Peyer's patch (tissue), 4 donors: ENCODE results near the gene SPATA33.

ENCODE experiments used
- POLR2A ChIP-seq, 2 donors: fragments of 450-650 bp; IDR thresholded peaks; one replicate each; pipeline ENCODE4 v1.5.1; 2017; ENCODE audit warnings: antibody characterized with exemption in 2 of 2, mild to moderate bottlenecking in 2 of 2, moderate library complexity in 2 of 2
- TF ChIP-seq, protein P1 (sequence below), 6 experiments: fragments of 450-650 bp in 4 of 6; fragments of 200-600 bp in 2 of 6; sonication (generic) in 1 of 6; IDR thresholded peaks; one replicate each; pipeline ENCODE4 v1.5.1; 2017 to 2019; ENCODE audit warnings: antibody characterized with exemption in 6 of 6, mild to moderate bottlenecking in 3 of 6, moderate library complexity in 1 of 6

GRCh38 chr16:89607937-89608740 lies 49.5 kb upstream of the SPATA33 start:
- TF ChIP-seq, protein P1, sequence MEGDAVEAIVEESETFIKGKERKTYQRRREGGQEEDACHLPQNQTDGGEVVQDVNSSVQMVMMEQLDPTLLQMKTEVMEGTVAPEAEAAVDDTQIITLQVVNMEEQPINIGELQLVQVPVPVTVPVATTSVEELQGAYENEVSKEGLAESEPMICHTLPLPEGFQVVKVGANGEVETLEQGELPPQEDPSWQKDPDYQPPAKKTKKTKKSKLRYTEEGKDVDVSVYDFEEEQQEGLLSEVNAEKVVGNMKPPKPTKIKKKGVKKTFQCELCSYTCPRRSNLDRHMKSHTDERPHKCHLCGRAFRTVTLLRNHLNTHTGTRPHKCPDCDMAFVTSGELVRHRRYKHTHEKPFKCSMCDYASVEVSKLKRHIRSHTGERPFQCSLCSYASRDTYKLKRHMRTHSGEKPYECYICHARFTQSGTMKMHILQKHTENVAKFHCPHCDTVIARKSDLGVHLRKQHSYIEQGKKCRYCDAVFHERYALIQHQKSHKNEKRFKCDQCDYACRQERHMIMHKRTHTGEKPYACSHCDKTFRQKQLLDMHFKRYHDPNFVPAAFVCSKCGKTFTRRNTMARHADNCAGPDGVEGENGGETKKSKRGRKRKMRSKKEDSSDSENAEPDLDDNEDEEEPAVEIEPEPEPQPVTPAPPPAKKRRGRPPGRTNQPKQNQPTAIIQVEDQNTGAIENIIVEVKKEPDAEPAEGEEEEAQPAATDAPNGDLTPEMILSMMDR (IDR thresholded peaks at IDR 0.05) = peak in 3 of 6 experiments; percentile 53 to 63 (median 61)
- TF ChIP-seq POLR2A (IDR thresholded peaks at IDR 0.05) = peak in 1 of 2 donors; percentile 66
